K562 (cell line): ENCODE results near the gene RPP14. TPM values are rescaled to one million over a fixed set of nuclear protein-coding genes. Genes with fewer than 3 reads are reported as not detected.

Source experiments
- CREBBP ChIP-seq: IDR thresholded peaks from one replicate; pipeline ENCODE4 v1.6.1; 2012; ENCODE audit warnings: low read depth, mild to moderate bottlenecking, control low read depth, inconsistent platforms, low read length
- ESRRA ChIP-seq: fragments of 450-650 bp; IDR thresholded peaks from 2 replicates; pipeline ENCODE4 v1.6.1; 2014; ENCODE audit warnings: low read depth, mild to moderate bottlenecking, moderate library complexity, borderline replicate concordance
- ESRRB ChIP-seq: fragments of 250-450 bp; sonication (Bioruptor Pico); IDR thresholded peaks from 2 replicates; pipeline ENCODE4 v1.5.0; 2020; ENCODE audit warnings: mild to moderate bottlenecking, moderate library complexity, borderline replicate concordance
- GABPB2 ChIP-seq: fragments of 250-450 bp; sonication (Bioruptor Pico); conservative IDR thresholded peaks from 2 replicates; pipeline ENCODE4 v1.5.1; 2021; ENCODE audit warnings: mild to moderate bottlenecking
- KLF13 ChIP-seq: fragments of 450-650 bp; IDR thresholded peaks from 2 replicates; pipeline ENCODE4 v1.6.1; 2016; ENCODE audit warnings: missing genetic modification characterization, low read depth, mild to moderate bottlenecking, missing compliant biosample characterization, moderate library complexity, borderline replicate concordance
- MAFF ChIP-seq: IDR thresholded peaks from 2 replicates; pipeline ENCODE4 v1.6.1; 2012; ENCODE audit warnings: low read length, improper control_type of control experiment
- MAFG ChIP-seq: fragments of 450-650 bp; conservative IDR thresholded peaks from 2 replicates; pipeline ENCODE4 v1.6.1; 2016; ENCODE audit warnings: missing genetic modification characterization, missing compliant biosample characterization
- MTA3 ChIP-seq: fragments of 450-650 bp; formaldehyde crosslinking; IDR thresholded peaks from 2 replicates; pipeline ENCODE4 v1.6.1; 2017; ENCODE audit warnings: mild to moderate bottlenecking, borderline replicate concordance
- NRF1 ChIP-seq, 2 experiments: fragments of 450-650 bp; IDR thresholded peaks in 1 of 2; conservative IDR thresholded peaks in 1 of 2; 2 replicates each; pipeline ENCODE4 v1.6.1; 2014; ENCODE audit warnings: mild to moderate bottlenecking in 2 of 2
- POLR2A ChIP-seq: fragments of 450-650 bp; conservative IDR thresholded peaks from 2 replicates; pipeline ENCODE4 v1.6.1; 2016
- POLR2H ChIP-seq: IDR thresholded peaks from 2 replicates; pipeline ENCODE4 v1.6.1; 2016; ENCODE audit warnings: missing genetic modification characterization, low read depth, mild to moderate bottlenecking, control low read depth, missing compliant biosample characterization, moderate library complexity
- TCFL5 ChIP-seq: fragments of 250-450 bp; sonication (Bioruptor Pico); conservative IDR thresholded peaks from 2 replicates; pipeline ENCODE4 v1.6.1; 2021; ENCODE audit warnings: mild to moderate bottlenecking, moderate library complexity, matching md5 sums
- THRAP3 ChIP-seq: fragments of 450-650 bp; IDR thresholded peaks from 2 replicates; pipeline ENCODE4 v1.6.1; 2016; ENCODE audit warnings: mild to moderate bottlenecking, inconsistent platforms, borderline replicate concordance
- TSC22D4 ChIP-seq: fragments of 450-650 bp; IDR thresholded peaks from 2 replicates; pipeline ENCODE4 v1.6.1; 2016; ENCODE audit warnings: missing genetic modification characterization, missing biosample characterization, control low read depth
- YBX1 ChIP-seq: fragments of 450-650 bp; IDR thresholded peaks from 2 replicates; pipeline ENCODE4 v1.7.1; 2016; ENCODE audit warnings: mild to moderate bottlenecking
- ZNF124 ChIP-seq: sonication (generic); formaldehyde crosslinking; IDR thresholded peaks from 2 replicates; pipeline ENCODE4 v1.8.1; 2022; ENCODE audit warnings: missing genetic modification reagents
- ZNF140 ChIP-seq: fragments of 250-450 bp; sonication (Bioruptor Pico); IDR thresholded peaks from 2 replicates; pipeline ENCODE4 v1.8.0; 2021; ENCODE audit warnings: moderate library complexity, mild to moderate bottlenecking, inconsistent platforms
- ZNF23 ChIP-seq: fragments of 250-450 bp; sonication (Bioruptor Pico); IDR thresholded peaks from 2 replicates; pipeline ENCODE4 v1.4.0; 2020; ENCODE audit warnings: mild to moderate bottlenecking
- ZNF24 ChIP-seq: fragments of 450-650 bp; IDR thresholded peaks from 2 replicates; pipeline ENCODE4 v1.6.1; 2016
- ZNF253 ChIP-seq: fragments of 250-450 bp; sonication (Bioruptor Pico); conservative IDR thresholded peaks from 2 replicates; pipeline ENCODE4 v1.6.1; 2021; ENCODE audit warnings: mild to moderate bottlenecking
- ZNF316 ChIP-seq: fragments of 450-650 bp; IDR thresholded peaks from 2 replicates; pipeline ENCODE4 v1.6.1; 2016
- ZNF347 ChIP-seq: fragments of 450-650 bp; formaldehyde crosslinking; IDR thresholded peaks from 2 replicates; pipeline ENCODE4 v1.4.0; 2020; ENCODE audit warnings: low read depth, mild to moderate bottlenecking, moderate library complexity
- ZNF77 ChIP-seq: fragments of 250-450 bp; sonication (Bioruptor Pico); IDR thresholded peaks from 2 replicates; pipeline ENCODE4 v1.5.0; 2020
- ZNF830 ChIP-seq: fragments of 250-450 bp; sonication (Bioruptor Pico); IDR thresholded peaks from 2 replicates; pipeline ENCODE4 v1.5.0; 2021; ENCODE audit warnings: mild to moderate bottlenecking
- polyA plus RNA-seq, 8 experiments: library from polyadenylated mRNA; depleted of rRNA in 4 of 8; stranded (reverse) in 5 of 8; unstranded in 3 of 8; fragments of >200 nt; fragmentation: Nextera tagmentation in 2 of 8; fragmentation: Illumina TruSeq in 1 of 8; extraction: Ambion mirVana in 2 of 8; extraction: Trizol in 1 of 8; gene quantifications; 2 replicates each; pipeline versions ENCODE4 v1.2.1 to v1.2.3, GENCODE V29; 2011 to 2014; ENCODE audit warnings: inconsistent platforms in 1 of 8, missing spikeins in 1 of 8
- total RNA-seq, 7 experiments: library from RNA; depleted of rRNA in 6 of 7; stranded (reverse); fragments of >200 nt in 6 of 7; fragmentation: Illumina TruSeq in 2 of 7; extraction: Trizol in 2 of 7; gene quantifications; 2 replicates each; pipeline versions ENCODE4 v1.2.1 to v1.2.3, GENCODE V29; 2011 to 2021; ENCODE audit warnings: low replicate concordance in 1 of 7
- TF ChIP-seq, protein P1 (sequence below), 3 experiments: IDR thresholded peaks in 2 of 3; conservative IDR thresholded peaks in 1 of 3; 2 replicates each; pipeline ENCODE4 v1.5.1; 2011 to 2012; ENCODE audit warnings: low read length in 3 of 3, mild to moderate bottlenecking in 3 of 3, control low read depth in 2 of 3, improper control_type of control experiment in 1 of 3, inconsistent platforms in 1 of 3, low read depth in 1 of 3, mixed read lengths in 1 of 3, moderate library complexity in 1 of 3; ENCODE audit not compliant: insufficient read depth in 2 of 3
- TF ChIP-seq, protein P2 (sequence below): fragments of 250-450 bp; sonication (Bioruptor Pico); IDR thresholded peaks from 2 replicates; pipeline ENCODE4 v1.8.0; 2022; ENCODE audit warnings: moderate library complexity, mild to moderate bottlenecking, inconsistent platforms
- TF ChIP-seq, protein P3 (sequence below), 2 experiments: fragments of 450-650 bp; IDR thresholded peaks; 2 replicates each; pipeline ENCODE4 v1.6.1; 2018; ENCODE audit warnings: mild to moderate bottlenecking in 2 of 2, low read depth in 1 of 2; ENCODE audit not compliant: partially characterized antibody in 2 of 2

RPP14 gene
- total and polyA plus RNA-seq, 9 of the 15 experiments (the other 6 are each of a cell fraction or from before 2014, with no cell fraction given), result 13.5 to 20.8 (median 15.4) TPM

DNA sequence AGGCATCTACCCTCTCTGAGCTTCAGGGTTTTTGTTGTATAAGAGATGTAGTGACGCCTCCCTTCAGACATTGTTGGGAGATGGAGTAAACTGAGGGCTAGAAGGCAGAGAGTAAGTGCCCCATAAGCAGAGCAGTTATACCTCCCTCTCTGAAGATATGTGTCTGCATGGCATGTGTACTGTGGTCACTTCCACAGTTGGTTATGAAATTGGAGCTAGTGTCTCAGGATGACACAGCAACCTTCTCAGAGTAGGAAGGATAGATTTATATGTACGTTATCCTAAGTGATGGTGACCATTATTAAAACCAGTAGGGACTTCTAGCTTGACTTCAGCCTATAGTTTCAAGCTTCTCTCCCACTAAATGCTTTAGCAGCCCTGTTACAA, 44.6 kb downstream of the RPP14 start (continued):
- TF ChIP-seq, protein P1, sequence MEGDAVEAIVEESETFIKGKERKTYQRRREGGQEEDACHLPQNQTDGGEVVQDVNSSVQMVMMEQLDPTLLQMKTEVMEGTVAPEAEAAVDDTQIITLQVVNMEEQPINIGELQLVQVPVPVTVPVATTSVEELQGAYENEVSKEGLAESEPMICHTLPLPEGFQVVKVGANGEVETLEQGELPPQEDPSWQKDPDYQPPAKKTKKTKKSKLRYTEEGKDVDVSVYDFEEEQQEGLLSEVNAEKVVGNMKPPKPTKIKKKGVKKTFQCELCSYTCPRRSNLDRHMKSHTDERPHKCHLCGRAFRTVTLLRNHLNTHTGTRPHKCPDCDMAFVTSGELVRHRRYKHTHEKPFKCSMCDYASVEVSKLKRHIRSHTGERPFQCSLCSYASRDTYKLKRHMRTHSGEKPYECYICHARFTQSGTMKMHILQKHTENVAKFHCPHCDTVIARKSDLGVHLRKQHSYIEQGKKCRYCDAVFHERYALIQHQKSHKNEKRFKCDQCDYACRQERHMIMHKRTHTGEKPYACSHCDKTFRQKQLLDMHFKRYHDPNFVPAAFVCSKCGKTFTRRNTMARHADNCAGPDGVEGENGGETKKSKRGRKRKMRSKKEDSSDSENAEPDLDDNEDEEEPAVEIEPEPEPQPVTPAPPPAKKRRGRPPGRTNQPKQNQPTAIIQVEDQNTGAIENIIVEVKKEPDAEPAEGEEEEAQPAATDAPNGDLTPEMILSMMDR (IDR thresholded peaks at IDR 0.05 in 2 of 3, conservative IDR thresholded peaks at IDR 0.05 in 1 of 3; ENCODE audit: insufficient read depth in 2 of 3, low read depth in 1 of 3, low read length in 3 of 3), result no peak
- no peak for TF ChIP-seq GABPB2 (CRISPR knock-in tag)
- TF ChIP-seq CREBBP, result no peak
- no peak for TF ChIP-seq ZNF77 (CRISPR knock-in tag)
- no peak for TF ChIP-seq NRF1 (conservative IDR thresholded peaks at IDR 0.05 in 1 of 2, IDR thresholded peaks at IDR 0.05 in 1 of 2)
- no peak for TF ChIP-seq ZNF23 (CRISPR knock-in tag)
- TF ChIP-seq TCFL5, result no peak
- no peak for TF ChIP-seq ZNF124 (CRISPR knock-in tag)
- TF ChIP-seq, protein P2, sequence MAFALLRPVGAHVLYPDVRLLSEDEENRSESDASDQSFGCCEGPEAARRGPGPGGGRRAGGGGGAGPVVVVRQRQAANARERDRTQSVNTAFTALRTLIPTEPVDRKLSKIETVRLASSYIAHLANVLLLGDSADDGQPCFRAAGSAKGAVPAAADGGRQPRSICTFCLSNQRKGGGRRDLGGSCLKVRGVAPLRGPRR (CRISPR knock-in tag), result no peak
- TF ChIP-seq MTA3, result no peak
- peak; percentile 86 for TF ChIP-seq MAFG
- TF ChIP-seq KLF13, result no peak
- no peak for TF ChIP-seq TSC22D4 (tag)
- TF ChIP-seq ZNF140, result no peak
- TF ChIP-seq POLR2A, result no peak
- no peak for TF ChIP-seq POLR2H
- TF ChIP-seq ZNF24, result no peak
- TF ChIP-seq YBX1, result no peak
- TF ChIP-seq ZNF347 (CRISPR knock-in tag), result no peak
- peak; percentile 60; the same call in 1 of the 2 replicates for TF ChIP-seq MAFF
- peak; percentile 80 for TF ChIP-seq ZNF316
- TF ChIP-seq ESRRB (CRISPR knock-in tag), result no peak
- TF ChIP-seq, protein P3, sequence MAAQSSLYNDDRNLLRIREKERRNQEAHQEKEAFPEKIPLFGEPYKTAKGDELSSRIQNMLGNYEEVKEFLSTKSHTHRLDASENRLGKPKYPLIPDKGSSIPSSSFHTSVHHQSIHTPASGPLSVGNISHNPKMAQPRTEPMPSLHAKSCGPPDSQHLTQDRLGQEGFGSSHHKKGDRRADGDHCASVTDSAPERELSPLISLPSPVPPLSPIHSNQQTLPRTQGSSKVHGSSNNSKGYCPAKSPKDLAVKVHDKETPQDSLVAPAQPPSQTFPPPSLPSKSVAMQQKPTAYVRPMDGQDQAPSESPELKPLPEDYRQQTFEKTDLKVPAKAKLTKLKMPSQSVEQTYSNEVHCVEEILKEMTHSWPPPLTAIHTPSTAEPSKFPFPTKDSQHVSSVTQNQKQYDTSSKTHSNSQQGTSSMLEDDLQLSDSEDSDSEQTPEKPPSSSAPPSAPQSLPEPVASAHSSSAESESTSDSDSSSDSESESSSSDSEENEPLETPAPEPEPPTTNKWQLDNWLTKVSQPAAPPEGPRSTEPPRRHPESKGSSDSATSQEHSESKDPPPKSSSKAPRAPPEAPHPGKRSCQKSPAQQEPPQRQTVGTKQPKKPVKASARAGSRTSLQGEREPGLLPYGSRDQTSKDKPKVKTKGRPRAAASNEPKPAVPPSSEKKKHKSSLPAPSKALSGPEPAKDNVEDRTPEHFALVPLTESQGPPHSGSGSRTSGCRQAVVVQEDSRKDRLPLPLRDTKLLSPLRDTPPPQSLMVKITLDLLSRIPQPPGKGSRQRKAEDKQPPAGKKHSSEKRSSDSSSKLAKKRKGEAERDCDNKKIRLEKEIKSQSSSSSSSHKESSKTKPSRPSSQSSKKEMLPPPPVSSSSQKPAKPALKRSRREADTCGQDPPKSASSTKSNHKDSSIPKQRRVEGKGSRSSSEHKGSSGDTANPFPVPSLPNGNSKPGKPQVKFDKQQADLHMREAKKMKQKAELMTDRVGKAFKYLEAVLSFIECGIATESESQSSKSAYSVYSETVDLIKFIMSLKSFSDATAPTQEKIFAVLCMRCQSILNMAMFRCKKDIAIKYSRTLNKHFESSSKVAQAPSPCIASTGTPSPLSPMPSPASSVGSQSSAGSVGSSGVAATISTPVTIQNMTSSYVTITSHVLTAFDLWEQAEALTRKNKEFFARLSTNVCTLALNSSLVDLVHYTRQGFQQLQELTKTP (IDR thresholded peaks at IDR 0.05; ENCODE audit: low read depth in 1 of 2, partially characterized antibody in 2 of 2), result no peak
- TF ChIP-seq ZNF253, result no peak
- no peak for TF ChIP-seq ZNF830 (CRISPR knock-in tag)
- no peak for TF ChIP-seq THRAP3
- TF ChIP-seq ESRRA, result no peak
